ENCODE results near the gene TAF4.
"Not testable (repeated sequence)": the region's sequence is repeated elsewhere in the genome, so short reads cannot be mapped to it uniquely, and the experiment has no call there.

TAF4 gene

GRCh38 chr20:61986762-61987321 is 78.8 kb downstream of the TAF4 start:
- H3K9ac ChIP-seq, result no peak overlapping the region
- H3K27me3 ChIP-seq, result no peaks in the 10 kb centered on the region
- TF ChIP-seq Cebpa-rat (IDR thresholded peaks at IDR 0.05), result no peak
- H3K27ac ChIP-seq, result no peak overlapping the region
- peaks cover 80% of the 10 kb centered on the region for H3K9me3 ChIP-seq
- H3K4me2 ChIP-seq, result no peak overlapping the region
- peaks cover 88% of the 10 kb centered on the region for H3K36me3 ChIP-seq
- 0 out of 2 replicates have a peak overlapping the region, but pooled peaks have one; percentile 22 for H3K4me3 ChIP-seq
- no peaks in the 10 kb centered on the region for H3K4me1 ChIP-seq
- H4K20me1 ChIP-seq, result peaks cover 17% of the 10 kb centered on the region; the same call in 1 of the 2 replicates

GRCh38 chr20:61985096-61985495 is 80.6 kb downstream of the TAF4 start:
- Histone ChIP-seq H3K4me1 (no peaks in the 10 kb centered on the region), H3K9me3 (peaks cover 70% of the 10 kb centered on the region), H3K9ac (no peak overlapping the region), H3K4me2 (no peak overlapping the region), H3K27ac (no peak overlapping the region), H3K4me3 (peak overlapping the region; percentile 28; the same call in 1 of the 2 replicates), H3K27me3 (no peaks in the 10 kb centered on the region), H3K36me3 (peaks cover 85% of the 10 kb centered on the region), H4K20me1 (peaks cover 33% of the 10 kb centered on the region)
- no peak for TF ChIP-seq Cebpa-rat (IDR thresholded peaks at IDR 0.05)

- H3K9ac ChIP-seq, H3K4me2 ChIP-seq: not testable (repeated sequence)
- H3K36me3 ChIP-seq, result peaks cover 85% of the 10 kb centered on the region
These were observed 81.2 kb downstream of the TAF4 start for GRCh38 chr20:61984431-61984830.

GRCh38 chr20:61983965-61984364 is 81.7 kb downstream of the TAF4 start:
- H3K27me3 ChIP-seq, result no peaks in the 10 kb centered on the region
- TF ChIP-seq Cebpa-rat (IDR thresholded peaks at IDR 0.05), result no peak
- peaks cover 44% of the 10 kb centered on the region for H4K20me1 ChIP-seq
- no peak overlapping the region for H3K4me2 ChIP-seq
- no peak overlapping the region for H3K27ac ChIP-seq
- H3K36me3 ChIP-seq, result peaks cover 85% of the 10 kb centered on the region
- no peak overlapping the region for H3K4me3 ChIP-seq
- H3K9me3 ChIP-seq, result peaks cover 70% of the 10 kb centered on the region
- H3K4me1 ChIP-seq, result no peaks in the 10 kb centered on the region
- no peak overlapping the region for H3K9ac ChIP-seq

More at GRCh38 chr20:61984431-61984830, 81.2 kb downstream of the TAF4 start:
- H3K27ac ChIP-seq, H3K27me3 ChIP-seq, H3K4me3 ChIP-seq, H3K4me1 ChIP-seq: not testable (repeated sequence)
- Histone ChIP-seq H3K9me3 (peaks cover 70% of the 10 kb centered on the region), H4K20me1 (peaks cover 39% of the 10 kb centered on the region)

DNA sequence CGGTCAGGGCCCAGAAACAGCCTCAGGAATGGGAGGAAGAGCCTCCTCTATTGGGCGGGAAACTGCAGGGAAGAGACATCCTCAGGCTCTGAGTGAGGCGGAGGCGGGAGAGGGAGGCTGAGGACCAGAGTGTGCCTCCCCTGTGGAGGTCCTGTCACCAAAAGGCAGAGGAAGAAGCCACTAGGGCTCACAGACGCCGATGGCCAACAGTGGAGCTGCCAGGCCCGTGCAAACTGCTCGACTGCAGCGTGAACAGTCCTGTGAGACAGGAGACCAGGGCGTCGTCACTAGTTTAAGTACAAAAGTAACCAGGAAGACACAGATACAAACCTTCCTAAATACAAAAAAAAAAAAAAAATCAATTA is 82.7 kb downstream of the TAF4 start:
- H3K9me3 ChIP-seq, result peaks cover 62% of the 10 kb centered on the region
- no peaks in the 10 kb centered on the region for H3K27me3 ChIP-seq
- no peaks in the 10 kb centered on the region for H3K4me1 ChIP-seq
- TF ChIP-seq Cebpa-rat (IDR thresholded peaks at IDR 0.05), result no peak
- no peak overlapping the region for H3K4me2 ChIP-seq
- H3K36me3 ChIP-seq, result peaks cover 81% of the 10 kb centered on the region
- peaks cover 51% of the 10 kb centered on the region for H4K20me1 ChIP-seq
- H3K27ac ChIP-seq, result no peak overlapping the region
- no peak overlapping the region for H3K9ac ChIP-seq
- H3K4me3 ChIP-seq, result no peak overlapping the region

GRCh38 chr20:61982191-61982950 is 83.3 kb downstream of the TAF4 start:
- H3K4me3 ChIP-seq, result no peak overlapping the region
- H3K27me3 ChIP-seq, result no peaks in the 10 kb centered on the region
- peaks cover 54% of the 10 kb centered on the region for H4K20me1 ChIP-seq
- no peak overlapping the region for H3K27ac ChIP-seq
- H3K9me3 ChIP-seq, result peaks cover 56% of the 10 kb centered on the region
- H3K9ac ChIP-seq, result no peak overlapping the region
- TF ChIP-seq Cebpa-rat (IDR thresholded peaks at IDR 0.05), result no peak
- peaks cover 81% of the 10 kb centered on the region for H3K36me3 ChIP-seq
- no peak overlapping the region for H3K4me2 ChIP-seq
- no peaks in the 10 kb centered on the region for H3K4me1 ChIP-seq

DNA sequence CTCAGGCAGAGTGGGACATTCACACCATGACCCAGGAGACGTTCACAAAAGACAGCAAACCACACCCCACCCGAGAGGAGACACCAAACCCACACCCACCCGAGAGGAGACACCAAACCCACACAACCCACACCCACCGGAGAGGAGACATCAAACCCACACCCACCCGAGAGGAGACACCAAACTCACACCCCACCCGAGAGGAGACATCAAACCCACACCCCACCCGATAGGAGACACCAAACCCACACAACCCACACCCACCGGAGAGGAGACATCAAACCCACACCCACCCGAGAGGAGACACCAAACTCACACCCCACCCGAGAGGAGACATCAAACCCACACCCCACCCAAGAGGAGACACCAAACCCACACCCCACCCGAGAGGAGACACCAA is 84.0 kb downstream of the TAF4 start:
- not testable (repeated sequence) for H3K27ac ChIP-seq, H3K4me3 ChIP-seq, H3K4me2 ChIP-seq, H3K9ac ChIP-seq, H3K4me1 ChIP-seq, H3K27me3 ChIP-seq
- Histone ChIP-seq H3K9me3 (peaks cover 49% of the 10 kb centered on the region), H4K20me1 (peaks cover 61% of the 10 kb centered on the region), H3K36me3 (peaks cover 81% of the 10 kb centered on the region)

GRCh38 chr20:61980647-61981583 is 84.8 kb downstream of the TAF4 start:
- no peaks in the 10 kb centered on the region for H3K4me1 ChIP-seq
- H3K27me3 ChIP-seq, result no peaks in the 10 kb centered on the region
- peaks cover 69% of the 10 kb centered on the region for H4K20me1 ChIP-seq
- H3K4me3 ChIP-seq, result no peak overlapping the region
- no peak overlapping the region for H3K27ac ChIP-seq
- no peak overlapping the region for H3K4me2 ChIP-seq
- no peak overlapping the region for H3K9ac ChIP-seq
- peaks cover 84% of the 10 kb centered on the region for H3K36me3 ChIP-seq
- H3K9me3 ChIP-seq, result peaks cover 41% of the 10 kb centered on the region
- TF ChIP-seq Cebpa-rat (IDR thresholded peaks at IDR 0.05), result no peak

- no peak overlapping the region for H3K9ac ChIP-seq
- no peaks in the 10 kb centered on the region for H3K27me3 ChIP-seq
- H3K36me3 ChIP-seq, result peaks cover 83% of the 10 kb centered on the region
- no peaks in the 10 kb centered on the region for H3K4me1 ChIP-seq
- no peak overlapping the region for H3K27ac ChIP-seq
- H4K20me1 ChIP-seq, result peaks cover 71% of the 10 kb centered on the region
- no peak for TF ChIP-seq Cebpa-rat (IDR thresholded peaks at IDR 0.05)
- peaks cover 32% of the 10 kb centered on the region for H3K9me3 ChIP-seq
- H3K4me2 ChIP-seq, result no peak overlapping the region
- H3K4me3 ChIP-seq, result no peak overlapping the region
These were observed 85.7 kb downstream of the TAF4 start for GRCh38 chr20:61979701-61980635.

Measured in BLaER1 (cell line).